ENCODE measurements around the gene KIF13A.

DNA sequence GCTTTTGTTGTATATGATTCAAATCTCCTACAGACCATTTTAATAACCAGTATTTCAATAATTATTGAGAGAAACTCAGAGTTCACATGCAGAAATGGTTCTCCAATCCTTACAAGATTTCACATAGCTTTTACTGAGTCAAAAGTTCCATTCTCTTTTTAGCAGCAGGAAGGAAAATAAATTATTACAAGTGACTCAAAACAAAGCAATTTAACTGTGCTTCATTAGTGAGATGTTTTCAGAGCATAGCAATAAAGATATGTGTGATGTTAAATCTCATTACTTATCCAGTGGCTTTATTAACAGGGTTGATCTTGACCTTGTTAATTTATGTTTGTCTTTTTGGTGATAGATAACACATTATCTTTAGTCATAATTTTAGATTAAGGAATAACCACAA, 22.0 kb downstream of the KIF13A start:
- TF ChIP-seq, protein P1, sequence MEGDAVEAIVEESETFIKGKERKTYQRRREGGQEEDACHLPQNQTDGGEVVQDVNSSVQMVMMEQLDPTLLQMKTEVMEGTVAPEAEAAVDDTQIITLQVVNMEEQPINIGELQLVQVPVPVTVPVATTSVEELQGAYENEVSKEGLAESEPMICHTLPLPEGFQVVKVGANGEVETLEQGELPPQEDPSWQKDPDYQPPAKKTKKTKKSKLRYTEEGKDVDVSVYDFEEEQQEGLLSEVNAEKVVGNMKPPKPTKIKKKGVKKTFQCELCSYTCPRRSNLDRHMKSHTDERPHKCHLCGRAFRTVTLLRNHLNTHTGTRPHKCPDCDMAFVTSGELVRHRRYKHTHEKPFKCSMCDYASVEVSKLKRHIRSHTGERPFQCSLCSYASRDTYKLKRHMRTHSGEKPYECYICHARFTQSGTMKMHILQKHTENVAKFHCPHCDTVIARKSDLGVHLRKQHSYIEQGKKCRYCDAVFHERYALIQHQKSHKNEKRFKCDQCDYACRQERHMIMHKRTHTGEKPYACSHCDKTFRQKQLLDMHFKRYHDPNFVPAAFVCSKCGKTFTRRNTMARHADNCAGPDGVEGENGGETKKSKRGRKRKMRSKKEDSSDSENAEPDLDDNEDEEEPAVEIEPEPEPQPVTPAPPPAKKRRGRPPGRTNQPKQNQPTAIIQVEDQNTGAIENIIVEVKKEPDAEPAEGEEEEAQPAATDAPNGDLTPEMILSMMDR (IDR thresholded peaks at IDR 0.05) = no peak
- TF ChIP-seq EZH2 (IDR thresholded peaks at IDR 0.05) (no peak), EZH2phosphoT487 (IDR thresholded peaks at IDR 0.05) (no peak)
